Skeletal muscle tissue (tissue), 4 donors: Measurements from ENCODE around the gene ANKRD44. TPM values are rescaled to one million over a fixed set of nuclear protein-coding genes. Genes with fewer than 3 reads are reported as not detected.

Experiments used
- H3K27ac ChIP-seq: one replicate; pipeline ENCODE4 v1.7.0; 2013; ENCODE audit warnings: mild to moderate bottlenecking, low read depth, low read length, inconsistent platforms
- H3K27me3 ChIP-seq, 3 donors: one replicate each; pipeline ENCODE4 v1.7.0; 2013; ENCODE audit warnings: low read length in 3 of 3; ENCODE audit not compliant: control insufficient read depth in 3 of 3, insufficient read depth in 3 of 3
- H3K36me3 ChIP-seq, 3 donors: one replicate each; pipeline ENCODE4 v1.7.0; 2013; ENCODE audit warnings: low read length in 3 of 3; ENCODE audit not compliant: control insufficient read depth in 3 of 3, insufficient read depth in 3 of 3
- H3K4me1 ChIP-seq, 3 donors: one replicate each; pipeline ENCODE4 v1.7.0; 2013; ENCODE audit warnings: low read length in 3 of 3, mild to moderate bottlenecking in 3 of 3; ENCODE audit not compliant: control insufficient read depth in 3 of 3, insufficient read depth in 3 of 3
- H3K4me3 ChIP-seq, 3 donors: one replicate each; pipeline ENCODE4 v1.7.0; 2013; ENCODE audit warnings: low read length in 3 of 3
- H3K9ac ChIP-seq, 3 donors: one replicate each; pipeline ENCODE4 v1.7.0; 2013; ENCODE audit warnings: low read length in 3 of 3, mild to moderate bottlenecking in 3 of 3, moderate library complexity in 2 of 3, low read depth in 1 of 3
- H3K9me3 ChIP-seq, 3 donors: one replicate each; pipeline ENCODE4 v1.7.0; 2013; ENCODE audit warnings: low read length in 3 of 3; ENCODE audit not compliant: control insufficient read depth in 3 of 3
- total RNA-seq: library from RNA; depleted of rRNA; stranded (reverse); fragments of >200 nt; gene quantifications from one replicate; pipeline ENCODE4 v1.2.3, GENCODE V29; 2014
- donor health status: Osteomylitis.

ANKRD44 gene
- total RNA-seq, 1 donor from 2014 or later, result 26.6 TPM

DNA sequence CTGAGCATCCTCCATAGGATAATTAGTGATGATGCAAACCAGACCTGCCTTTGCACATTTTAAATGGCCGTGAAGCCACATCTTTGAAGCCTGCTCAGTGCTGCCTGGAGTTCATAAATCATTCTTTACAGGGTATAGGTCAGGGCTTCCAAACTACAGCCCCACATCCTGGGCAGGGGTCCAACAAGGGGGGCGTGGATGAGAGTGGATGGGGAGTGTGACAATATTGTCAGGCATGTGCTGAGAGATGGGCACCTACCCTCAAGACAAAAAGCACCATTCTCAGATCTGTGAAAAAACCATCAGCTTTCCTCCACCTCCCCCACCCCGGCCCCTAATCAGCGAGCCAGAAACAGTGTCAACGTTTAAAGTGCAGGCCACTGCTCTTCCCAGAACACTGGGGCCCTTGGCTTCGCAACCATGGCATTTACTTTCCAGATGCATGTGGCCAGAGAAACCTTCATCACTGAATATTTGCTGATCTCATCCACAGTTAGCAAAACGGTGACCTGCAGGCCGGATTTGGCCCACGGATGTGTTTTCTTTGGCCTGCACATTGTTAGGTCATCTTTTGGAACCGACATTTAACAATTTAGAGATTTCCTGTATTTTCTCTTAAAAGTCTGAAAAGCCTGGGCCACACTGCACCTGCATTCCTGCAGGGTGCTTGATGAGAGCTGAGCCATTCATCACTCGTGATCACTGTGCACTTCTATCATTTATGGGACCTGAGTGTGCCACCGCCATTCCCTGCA, 130.7 kb downstream of the ANKRD44 start:
- no peak overlapping the region for H3K9ac ChIP-seq
- H3K4me1 ChIP-seq, result peaks cover 8 to 22% (median 17%) of the 10 kb centered on the region in 3 donors
- no peaks in the 10 kb centered on the region for H3K36me3 ChIP-seq
- no peaks in the 10 kb centered on the region for H3K9me3 ChIP-seq
- no peak overlapping the region for H3K27ac ChIP-seq
- no peaks in the 10 kb centered on the region for H3K27me3 ChIP-seq
- H3K4me3 ChIP-seq, result no peak overlapping the region

DNA sequence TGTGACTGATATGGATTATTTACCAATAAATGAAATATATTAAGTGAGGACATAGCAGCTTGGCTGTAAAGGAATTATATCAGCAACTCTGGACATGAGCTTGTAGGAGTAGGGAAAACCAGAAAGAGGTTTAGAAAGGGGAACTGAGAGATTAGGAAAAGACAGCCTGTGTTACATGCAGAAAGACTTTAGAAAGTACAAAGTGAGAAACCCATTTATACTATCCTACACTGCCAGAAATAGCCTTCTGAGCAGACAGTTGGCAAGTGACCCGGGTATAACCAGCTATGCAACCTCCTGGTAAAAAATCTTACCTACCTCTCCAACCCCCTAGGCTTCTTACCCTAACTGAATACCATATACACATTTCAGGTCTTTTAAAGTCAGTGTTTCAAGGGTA, 134.1 kb downstream of the ANKRD44 start:
- Histone ChIP-seq H3K4me1 (peaks cover 2 to 6% (median 3%) of the 10 kb centered on the region in 3 donors), H3K27me3 (no peaks in the 10 kb centered on the region), H3K9me3 (no peaks in the 10 kb centered on the region), H3K36me3 (no peaks in the 10 kb centered on the region), H3K27ac (no peak overlapping the region), H3K4me3 (no peak overlapping the region), H3K9ac (no peak overlapping the region)

GRCh38 chr2:197174539-197175094, 136.0 kb downstream of the ANKRD44 start:
- H3K36me3 ChIP-seq, result no peaks in the 10 kb centered on the region
- no peak overlapping the region for H3K4me3 ChIP-seq
- no peak overlapping the region for H3K27ac ChIP-seq
- H3K9ac ChIP-seq, result no peak overlapping the region
- H3K4me1 ChIP-seq, result peaks cover under 1 to 2% (median under 1%) of the 10 kb centered on the region in 3 donors
- no peaks in the 10 kb centered on the region for H3K9me3 ChIP-seq
- H3K27me3 ChIP-seq, result no peaks in the 10 kb centered on the region

GRCh38 chr2:197171582-197171981, 139.0 kb downstream of the ANKRD44 start:
- H3K4me3 ChIP-seq, result no peak overlapping the region
- H3K4me1 ChIP-seq, result peaks cover 2 to 8% (median 2%) of the 10 kb centered on the region in 3 donors
- H3K9me3 ChIP-seq, result no peaks in the 10 kb centered on the region
- no peak overlapping the region for H3K9ac ChIP-seq
- H3K27ac ChIP-seq, result no peak overlapping the region
- H3K27me3 ChIP-seq, result no peaks in the 10 kb centered on the region
- H3K36me3 ChIP-seq, result no peaks in the 10 kb centered on the region

- Histone ChIP-seq H3K27me3 (no peaks in the 10 kb centered on the region), H3K4me3 (no peak overlapping the region), H3K36me3 (no peaks in the 10 kb centered on the region), H3K9me3 (no peaks in the 10 kb centered on the region), H3K9ac (no peak overlapping the region), H3K4me1 (peaks cover under 1 to 8% (median 2%) of the 10 kb centered on the region in 3 donors), H3K27ac (no peak overlapping the region)
Measured at GRCh38 chr2:197170208-197170607, 140.4 kb downstream of the ANKRD44 start.

DNA sequence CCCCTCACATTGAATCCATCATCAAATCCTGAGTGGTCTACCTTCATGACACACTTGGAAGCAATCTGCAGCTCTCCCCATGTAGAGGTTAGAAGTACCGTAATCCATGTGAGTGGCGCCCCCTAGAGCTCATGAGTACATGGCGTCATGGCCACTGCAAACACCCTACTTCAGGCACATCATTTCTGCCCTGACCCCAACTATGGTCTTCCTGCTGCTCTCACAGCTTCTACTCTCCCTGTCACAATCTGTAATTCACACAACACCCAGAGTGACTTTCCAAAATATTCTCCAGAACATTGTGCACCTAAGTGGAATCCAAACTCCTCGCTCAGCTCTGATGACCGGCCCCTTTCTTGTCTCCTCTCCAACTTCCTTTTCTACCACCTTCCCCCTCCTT, 141.9 kb downstream of the ANKRD44 start:
- H3K9ac ChIP-seq, result no peak overlapping the region
- no peaks in the 10 kb centered on the region for H3K27me3 ChIP-seq
- H3K36me3 ChIP-seq, result no peaks in the 10 kb centered on the region
- no peak overlapping the region for H3K4me3 ChIP-seq
- H3K27ac ChIP-seq, result no peak overlapping the region
- H3K4me1 ChIP-seq, result peaks cover 0 to 8% (median 2%) of the 10 kb centered on the region in 3 donors
- no peaks in the 10 kb centered on the region for H3K9me3 ChIP-seq

DNA sequence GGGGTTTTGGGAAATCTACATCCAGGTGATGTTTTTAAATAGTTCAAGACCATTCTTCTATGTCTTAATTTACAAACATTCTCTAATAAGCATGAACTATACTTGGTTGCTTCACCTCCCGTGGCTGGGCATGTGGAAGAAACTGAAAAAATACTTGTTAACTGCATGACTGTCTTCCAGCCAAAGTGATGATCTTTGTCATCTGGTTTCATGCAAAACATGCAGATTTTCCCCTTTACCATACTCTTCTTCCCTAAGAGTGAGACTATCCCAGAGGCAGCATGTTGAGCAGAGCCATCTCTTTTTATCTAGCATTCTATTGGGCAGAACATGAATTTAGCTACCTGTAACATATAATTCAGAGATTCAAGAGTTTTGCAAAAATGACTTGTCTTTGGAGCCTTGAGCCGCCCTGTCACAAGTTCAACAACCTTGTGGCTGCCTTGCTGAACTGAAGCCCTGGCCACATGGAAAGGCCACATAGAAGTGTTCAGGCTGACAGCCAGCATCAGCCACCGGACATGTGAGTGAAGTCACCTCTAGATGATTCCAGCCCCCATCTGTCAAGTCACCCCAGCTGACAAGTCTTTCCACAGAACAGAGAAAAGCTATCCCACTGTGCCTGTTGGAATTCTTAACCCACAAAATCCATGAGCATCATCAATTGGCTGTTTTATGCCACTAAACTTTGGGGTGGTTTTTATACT, 142.8 kb downstream of the ANKRD44 start:
- Histone ChIP-seq H3K9me3 (no peaks in the 10 kb centered on the region), H3K9ac (no peak overlapping the region)

GRCh38 chr2:197165020-197165419, 145.6 kb downstream of the ANKRD44 start:
- Histone ChIP-seq H3K4me3 (no peak overlapping the region), H3K27ac (no peak overlapping the region), H3K9ac (no peak overlapping the region), H3K27me3 (no peaks in the 10 kb centered on the region), H3K9me3 (no peaks in the 10 kb centered on the region), H3K36me3 (no peaks in the 10 kb centered on the region), H3K4me1 (peaks cover 0 to 8% (median 2%) of the 10 kb centered on the region in 3 donors)

More for the DNA sequence above, 142.8 kb downstream of the ANKRD44 start:
- no peak overlapping the region for H3K4me3 ChIP-seq
- H3K27me3 ChIP-seq, result no peaks in the 10 kb centered on the region
- H3K36me3 ChIP-seq, result no peaks in the 10 kb centered on the region
- H3K27ac ChIP-seq, result no peak overlapping the region
- peaks cover 0 to 8% (median 2%) of the 10 kb centered on the region in 3 donors for H3K4me1 ChIP-seq

GRCh38 chr2:197164141-197164754, 146.3 kb downstream of the ANKRD44 start:
- H3K4me3 ChIP-seq, result no peak overlapping the region
- H3K27ac ChIP-seq, result no peak overlapping the region
- peaks cover 0 to 8% (median 2%) of the 10 kb centered on the region in 3 donors for H3K4me1 ChIP-seq
- H3K9ac ChIP-seq, result peak overlapping the region in 1 of 3 donors; percentile 10
- H3K9me3 ChIP-seq, result no peaks in the 10 kb centered on the region
- H3K27me3 ChIP-seq, result no peaks in the 10 kb centered on the region
- no peaks in the 10 kb centered on the region for H3K36me3 ChIP-seq
